NAMALWA (cell line): ENCODE data around the gene GRAMD4.
A peak's percentile ranks its signal among the peaks of the same experiment; 100 is the strongest.

ENCODE experiments used
- DNase-seq: peaks from one replicate; pipeline ENCODE4 v3.0.0-alpha.2; 2015; ENCODE audit warnings: low spot score

GRAMD4 gene

DNA sequence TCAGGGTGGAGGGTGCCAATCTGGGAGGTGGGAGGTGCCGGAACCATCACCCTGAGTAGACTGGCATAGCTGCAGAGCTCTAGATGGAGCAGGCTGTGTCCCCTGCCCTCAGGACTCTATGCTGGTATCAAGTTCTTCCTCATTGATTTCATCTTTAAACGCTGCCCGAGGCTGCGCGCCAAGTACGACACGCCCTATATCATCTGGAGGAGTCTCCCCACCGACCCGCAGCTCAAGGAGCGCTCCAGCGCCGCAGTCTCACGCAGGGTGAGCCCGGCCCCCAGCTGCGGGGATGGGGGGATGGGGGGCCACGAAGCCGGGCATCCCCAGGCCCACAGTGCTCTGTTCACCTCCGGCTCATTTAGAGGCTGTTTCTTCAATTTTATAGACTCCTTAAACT is 52.5 kb downstream of the GRAMD4 start:
- peak; percentile 34 for DNase-seq

DNA sequence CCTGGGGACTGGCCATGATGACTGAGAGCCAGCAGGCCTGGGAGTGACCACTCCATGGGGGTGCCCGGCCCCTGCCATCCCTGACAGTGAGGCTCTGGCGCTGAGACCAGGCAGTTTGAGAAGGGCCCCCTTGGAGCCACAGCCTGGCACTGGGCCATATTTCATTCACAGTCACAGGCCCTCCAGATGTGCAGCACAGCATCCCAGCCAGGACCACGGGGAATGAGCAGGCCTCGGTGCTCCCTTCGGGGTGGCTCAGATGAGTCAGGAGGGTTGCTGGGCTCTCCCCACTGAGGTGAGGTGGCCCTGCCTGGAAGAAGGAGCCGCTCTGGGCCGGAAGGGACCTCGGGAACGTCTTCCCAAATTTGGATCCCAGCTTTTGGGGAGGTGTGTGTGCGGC is 53.0 kb downstream of the GRAMD4 start:
- DNase-seq, result peak; percentile 57

DNA sequence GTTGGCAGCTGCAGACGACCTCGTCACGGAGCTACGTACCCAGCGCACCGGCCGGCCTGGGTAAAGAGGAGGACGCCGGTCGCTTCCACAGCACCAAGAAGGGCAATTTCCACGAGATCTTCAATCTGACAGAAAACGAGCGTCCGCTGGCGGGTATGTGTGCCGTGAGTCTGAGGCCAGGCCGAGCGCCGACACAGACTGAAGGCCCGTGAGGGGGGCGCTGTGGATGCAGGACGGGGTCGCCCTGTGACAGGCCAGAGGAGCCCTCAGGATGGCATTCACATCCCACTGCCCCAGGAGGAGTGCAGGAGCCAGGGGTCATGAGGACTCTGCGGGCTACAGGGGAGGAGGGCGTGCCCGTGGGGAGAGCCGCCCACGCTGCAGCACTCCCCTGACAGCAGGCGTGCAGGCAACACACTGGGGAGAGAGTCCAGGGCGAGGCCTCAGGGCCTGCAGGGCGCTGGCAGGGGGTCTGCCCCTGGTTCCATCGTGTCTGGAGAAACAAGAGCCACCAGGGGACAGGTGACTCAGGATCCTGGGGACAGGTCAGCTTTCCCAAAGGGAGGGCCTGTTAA is 53.6 kb downstream of the GRAMD4 start:
- DNase-seq, result peak; percentile 38

DNA sequence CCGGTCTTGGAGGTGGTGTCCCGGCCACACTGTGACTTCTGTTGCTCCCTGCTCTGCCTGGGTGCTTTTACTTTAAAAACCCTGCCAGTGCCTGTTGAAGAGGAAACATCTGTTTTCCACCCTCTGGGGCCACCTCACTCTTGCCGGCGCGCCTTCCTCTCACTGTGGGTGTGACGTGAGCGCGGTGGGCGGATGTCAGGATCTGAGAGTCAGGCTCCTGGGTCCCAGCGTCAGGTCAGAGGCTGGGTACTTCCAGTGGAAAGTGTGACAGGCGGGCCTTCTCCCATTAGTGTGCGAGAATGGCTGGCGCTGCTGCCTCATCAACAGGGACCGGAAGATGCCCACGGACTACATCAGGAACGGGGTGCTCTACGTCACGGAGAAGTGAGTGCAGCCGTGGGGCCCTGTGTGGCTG is 54.2 kb downstream of the GRAMD4 start:
- DNase-seq, result peak; percentile 91

DNA sequence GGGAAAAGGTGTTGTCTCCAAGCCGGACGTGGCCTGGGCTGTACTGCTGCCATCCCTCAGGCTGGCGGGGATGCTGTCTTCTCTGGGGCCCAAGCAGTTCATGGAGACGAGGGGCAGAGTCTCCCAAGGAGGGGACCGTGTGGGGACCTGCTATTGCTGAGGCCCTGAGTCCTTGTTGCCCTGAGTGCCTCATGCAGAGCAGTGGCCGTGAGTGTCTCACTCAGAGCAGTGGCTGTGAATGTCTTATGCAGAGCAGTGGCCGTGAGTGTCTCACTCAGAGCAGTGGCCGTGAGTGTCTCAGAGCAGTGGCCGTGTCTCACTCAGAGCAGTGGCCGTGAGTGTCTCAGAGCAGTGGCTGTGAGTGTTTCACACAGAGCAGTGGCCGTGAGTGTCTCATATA is 54.7 kb downstream of the GRAMD4 start:
- DNase-seq, result peak; percentile 26

DNA sequence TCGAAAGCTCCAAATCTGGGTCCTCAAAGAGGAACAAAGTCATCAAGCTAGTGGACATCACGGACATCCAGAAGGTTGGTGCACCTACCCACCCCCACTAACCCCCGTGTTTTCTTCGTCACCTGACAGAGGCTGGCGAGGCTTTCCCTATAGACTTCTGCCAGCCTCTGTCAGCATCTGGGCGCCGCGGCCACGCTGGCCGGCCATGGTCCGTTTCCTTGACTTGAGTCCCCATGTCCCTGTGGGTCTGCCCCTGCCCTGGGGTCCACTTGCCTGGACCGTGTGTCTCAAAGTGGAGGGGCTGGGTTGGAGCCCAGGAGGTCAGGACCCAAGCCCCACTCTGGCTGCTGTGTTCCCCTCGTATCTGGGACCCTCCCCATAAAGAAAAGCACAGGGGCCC is 55.3 kb downstream of the GRAMD4 start:
- no peak for DNase-seq

DNA sequence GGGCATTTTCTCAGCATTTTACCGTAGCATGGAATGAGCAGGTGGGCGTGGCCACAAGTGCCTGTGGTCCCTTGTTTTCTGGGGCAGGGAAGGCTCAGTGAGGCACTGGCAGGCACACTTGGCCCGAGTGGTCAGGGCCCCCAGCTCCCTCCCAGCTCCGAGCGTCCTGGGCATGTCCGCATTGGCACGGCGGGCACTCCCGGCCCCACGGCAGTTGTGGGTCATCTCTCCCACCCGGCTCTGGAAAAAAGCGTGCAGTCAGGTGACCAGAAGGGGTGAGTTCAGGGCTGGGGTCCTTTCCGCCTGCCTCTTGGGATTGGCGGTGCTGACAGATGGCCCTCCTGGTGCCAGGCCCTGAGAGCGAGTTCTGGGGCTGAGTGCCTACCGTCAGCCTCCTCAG is 55.8 kb downstream of the GRAMD4 start:
- DNase-seq, result no peak

DNA sequence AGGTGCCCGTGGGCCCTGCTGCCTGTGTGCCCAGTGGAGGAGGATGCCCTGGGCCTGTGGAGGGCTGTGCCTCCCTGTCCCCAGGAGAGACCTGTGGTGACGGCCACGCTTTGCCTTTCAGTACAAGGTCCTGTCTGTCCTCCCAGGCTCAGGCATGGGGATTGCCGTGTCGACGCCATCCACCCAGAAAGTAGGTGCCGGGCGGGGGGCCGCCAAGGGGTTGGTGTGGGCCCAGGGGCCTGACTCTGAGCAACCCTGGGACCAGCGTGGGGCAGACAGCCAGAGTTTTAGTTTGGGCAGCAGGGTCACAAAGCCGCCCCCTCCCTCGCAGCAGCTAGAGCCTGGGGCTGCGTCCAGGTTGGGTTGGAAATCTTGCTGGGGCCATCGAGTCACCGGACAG is 56.3 kb downstream of the GRAMD4 start:
- DNase-seq, result no peak

DNA sequence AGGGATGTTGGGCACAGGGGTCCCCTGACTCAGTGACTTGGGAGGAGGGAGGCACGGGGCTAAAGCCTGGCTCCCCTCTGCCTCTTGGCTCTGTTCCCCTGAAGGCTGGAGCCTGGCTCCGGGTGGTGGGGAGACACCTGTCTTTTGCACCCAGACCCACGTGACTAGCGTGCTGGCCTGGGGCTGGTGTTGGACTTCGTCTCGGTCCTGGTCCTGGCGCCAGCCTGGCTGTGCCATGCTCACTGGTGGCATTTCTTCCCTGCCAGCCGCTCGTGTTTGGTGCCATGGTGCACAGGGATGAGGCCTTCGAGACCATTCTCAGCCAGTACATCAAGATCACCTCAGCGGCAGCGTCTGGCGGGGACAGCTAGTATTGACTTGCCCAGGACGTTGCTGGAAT is 56.7 kb downstream of the GRAMD4 start:
- no peak for DNase-seq

DNA sequence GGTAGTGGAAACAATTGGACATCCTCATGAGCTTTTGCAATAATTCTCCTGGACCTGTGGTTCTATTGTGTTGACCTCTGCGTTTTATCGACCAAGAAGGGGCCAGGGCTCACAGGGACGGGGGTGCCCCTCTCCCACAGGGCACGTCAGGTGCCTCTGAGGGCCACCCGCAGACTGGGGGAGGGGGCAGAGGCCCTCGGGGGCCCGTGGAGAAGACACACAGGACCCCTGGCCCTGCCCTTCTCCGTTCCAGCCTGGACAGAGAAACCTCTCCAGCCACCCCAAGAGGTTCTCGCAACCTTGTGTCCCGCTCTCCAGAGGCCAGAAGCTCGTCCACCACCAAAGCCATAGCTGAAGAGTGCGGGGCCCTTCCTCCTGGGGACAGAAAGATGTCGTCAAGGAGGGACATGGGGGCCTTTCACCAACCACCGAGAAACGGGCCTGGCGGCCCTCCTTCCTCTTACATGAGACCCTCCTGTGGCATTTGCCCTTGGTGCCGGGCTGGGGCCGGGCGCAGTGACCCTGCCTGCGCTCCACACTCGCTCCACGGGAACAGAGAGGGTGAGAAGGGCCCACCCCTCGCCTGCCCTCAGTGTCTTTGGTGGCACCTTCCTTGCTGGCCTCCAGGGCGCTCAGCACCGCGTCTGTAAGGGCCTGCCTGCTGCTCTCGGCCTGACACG is 57.3 kb downstream of the GRAMD4 start:
- no peak for DNase-seq

DNA sequence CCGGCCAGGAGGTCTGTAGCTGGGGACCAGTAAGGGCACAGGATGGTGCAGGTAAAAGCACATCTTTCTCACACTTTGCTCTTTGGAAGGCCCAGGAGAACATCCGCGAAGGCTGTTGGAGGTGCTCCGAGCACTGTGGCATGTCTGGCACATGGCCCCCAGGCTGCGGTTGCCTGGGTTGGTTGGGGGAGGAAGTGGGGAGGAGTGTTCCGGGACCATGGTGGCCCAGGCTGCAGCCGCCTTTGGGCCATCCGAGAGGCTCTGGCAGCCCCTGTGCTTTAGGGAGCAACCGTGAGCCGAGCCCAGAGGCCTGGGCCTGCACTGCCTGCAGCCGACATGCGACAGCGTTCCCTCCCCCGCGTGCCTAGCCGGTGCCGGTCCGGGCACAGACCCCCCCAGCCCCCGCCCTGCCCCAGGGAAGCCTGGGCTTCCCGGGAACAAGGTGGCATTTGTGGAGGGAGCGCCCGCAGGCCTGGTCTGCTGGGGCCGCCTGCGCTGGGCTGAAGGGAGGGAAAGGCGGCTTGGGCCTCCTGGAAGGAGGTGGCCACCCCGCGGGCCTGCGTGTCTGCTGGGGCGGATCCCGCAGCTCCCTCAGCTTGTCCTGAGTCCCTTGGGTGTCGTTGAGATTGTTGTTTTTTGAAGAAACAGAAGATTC is 57.9 kb downstream of the GRAMD4 start:
- no peak for DNase-seq

DNA sequence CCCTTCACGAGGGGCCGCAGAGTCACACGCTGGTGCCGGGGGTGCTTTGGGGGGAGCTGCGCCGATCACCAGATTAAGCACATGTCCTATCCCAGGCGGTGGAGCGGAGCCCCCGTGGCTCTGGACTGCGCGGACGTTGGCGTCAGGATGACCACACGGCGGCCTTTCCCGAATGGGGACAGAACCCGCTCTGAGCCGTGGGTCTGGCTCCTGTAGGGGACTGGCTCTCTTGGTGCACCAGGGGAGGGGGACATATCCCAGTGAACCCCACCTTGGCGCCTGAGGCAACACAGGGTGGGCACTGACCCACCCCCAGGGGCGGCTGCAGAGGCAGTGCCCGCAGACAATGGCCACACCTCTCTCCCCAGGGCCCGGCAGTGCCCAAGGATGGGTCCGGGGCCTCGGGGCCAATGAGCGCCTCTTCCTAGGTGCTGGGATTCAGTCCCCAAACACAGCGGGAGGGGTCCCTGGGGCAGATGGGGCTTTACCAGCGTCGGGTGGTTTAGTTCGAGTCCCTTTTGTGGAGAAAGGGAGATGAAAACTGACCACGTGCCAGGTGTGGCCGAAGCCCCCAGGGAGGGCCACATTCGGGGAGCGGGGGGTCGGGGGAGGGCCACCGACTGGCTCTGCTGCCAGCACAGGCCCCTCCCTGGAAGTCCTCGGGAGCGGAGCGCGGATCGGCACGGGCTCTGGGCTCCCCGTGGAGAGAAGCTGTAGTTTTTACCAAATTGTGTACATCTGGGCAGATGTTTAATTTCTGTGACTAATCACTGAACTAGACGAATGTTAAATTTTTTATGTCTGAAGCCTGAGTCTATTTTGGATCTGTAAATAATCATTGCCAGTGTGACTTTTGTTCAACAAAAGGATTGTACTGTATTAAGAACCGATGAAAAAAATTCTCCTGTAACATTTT is 58.9 kb downstream of the GRAMD4 start:
- DNase-seq, result no peak

DNA sequence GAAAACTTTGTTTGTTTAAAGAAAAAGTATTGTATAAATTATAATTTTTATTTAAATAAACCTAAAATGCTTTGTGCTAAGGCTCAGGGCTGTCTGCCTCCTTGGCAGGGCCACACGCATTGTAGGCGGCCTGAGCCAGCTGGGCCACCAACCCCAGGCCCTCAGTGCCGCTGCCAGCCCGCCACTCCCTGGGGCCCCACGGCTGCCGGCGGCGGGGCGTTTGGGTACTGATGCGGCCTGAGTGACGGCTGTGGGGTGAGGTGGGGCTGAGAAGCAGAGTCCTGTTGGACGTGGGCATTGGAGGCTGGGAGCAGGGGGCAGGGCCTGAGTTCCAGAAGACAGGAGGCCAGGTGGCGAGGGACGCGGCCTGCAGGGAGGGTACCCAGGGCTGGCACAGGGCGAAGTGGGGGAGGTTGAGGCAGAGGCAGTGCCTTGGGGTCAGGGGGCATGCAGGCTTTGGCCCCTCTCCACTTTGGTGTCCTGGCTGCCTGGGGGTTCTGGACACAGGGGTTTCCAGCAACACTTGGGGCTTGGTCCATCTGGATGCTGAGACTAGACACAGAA is 59.6 kb downstream of the GRAMD4 start:
- DNase-seq, result no peak

DNA sequence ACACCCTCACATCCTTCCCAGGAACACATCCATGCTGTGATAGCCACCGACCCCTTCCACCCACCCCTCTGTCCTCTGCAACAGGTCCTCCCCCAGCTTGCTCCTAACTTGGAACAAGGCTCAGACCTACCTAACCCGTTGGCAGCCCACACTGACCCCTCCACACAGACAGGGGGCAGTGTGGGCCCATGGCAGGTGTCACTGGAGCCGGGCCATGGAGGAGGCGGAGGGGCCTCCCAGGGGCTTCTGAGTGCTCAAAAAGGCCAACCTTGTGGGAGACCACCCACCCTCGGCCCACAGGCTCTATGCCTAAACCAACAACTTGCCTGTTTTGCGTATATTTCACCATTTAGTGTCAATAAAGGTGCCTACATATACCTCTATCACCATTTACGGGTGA is 60.8 kb downstream of the GRAMD4 start:
- DNase-seq, result peak; percentile 70

DNA sequence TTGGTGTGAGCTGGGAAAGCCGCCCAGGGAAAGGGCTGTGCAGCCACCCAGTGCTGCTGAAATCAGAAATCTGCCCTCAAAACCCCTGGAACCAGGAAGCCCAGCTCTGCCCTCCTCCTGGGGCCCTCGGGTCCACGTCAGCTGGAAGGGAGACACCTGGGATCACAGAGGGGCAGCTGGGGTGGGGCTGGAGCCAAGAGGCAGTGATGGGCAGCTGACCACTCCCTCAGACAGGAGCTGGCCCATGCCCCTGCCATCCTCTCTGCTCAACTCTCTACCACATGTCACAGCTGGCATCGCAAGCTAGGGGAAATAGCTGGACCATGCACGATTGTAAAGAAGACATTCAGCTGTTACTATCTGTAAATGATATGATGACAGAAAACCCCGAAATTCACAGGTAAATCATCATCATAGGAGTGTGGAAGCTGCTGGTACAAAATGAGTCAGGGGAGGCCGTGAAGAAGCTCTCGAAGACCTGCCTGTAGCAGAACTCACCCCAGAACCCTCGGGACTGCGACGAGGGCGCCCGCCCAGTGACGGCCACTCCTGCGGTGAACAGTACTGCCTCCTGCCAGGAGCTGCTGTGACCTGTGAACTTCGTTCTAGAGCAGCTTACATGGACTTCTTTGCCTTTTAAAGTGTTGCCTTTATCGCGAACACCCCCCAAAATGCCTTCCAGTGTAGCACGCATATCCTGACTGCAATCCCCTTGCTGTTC is 62.0 kb downstream of the GRAMD4 start:
- DNase-seq, result no peak

DNA sequence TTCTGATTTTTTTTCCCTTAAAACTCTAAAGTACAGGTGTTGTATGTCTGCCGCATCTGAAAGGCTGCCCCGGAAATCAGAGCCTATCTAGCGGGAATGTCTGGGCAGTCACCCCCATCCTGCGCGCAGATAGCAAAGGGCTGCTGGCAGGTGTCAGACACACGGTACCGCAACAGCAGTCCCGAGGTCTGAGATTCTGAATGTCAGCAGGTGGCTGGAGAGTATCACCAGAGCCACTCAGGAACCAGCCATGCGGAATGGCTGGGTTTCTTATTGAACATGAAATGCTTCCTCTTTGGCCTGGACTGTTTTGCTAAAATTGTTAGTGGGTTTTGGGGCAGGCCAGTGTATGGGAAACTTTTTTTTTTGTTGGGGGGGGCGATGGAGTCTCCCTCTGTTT is 64.5 kb downstream of the GRAMD4 start:
- DNase-seq, result peak; percentile 95

DNA sequence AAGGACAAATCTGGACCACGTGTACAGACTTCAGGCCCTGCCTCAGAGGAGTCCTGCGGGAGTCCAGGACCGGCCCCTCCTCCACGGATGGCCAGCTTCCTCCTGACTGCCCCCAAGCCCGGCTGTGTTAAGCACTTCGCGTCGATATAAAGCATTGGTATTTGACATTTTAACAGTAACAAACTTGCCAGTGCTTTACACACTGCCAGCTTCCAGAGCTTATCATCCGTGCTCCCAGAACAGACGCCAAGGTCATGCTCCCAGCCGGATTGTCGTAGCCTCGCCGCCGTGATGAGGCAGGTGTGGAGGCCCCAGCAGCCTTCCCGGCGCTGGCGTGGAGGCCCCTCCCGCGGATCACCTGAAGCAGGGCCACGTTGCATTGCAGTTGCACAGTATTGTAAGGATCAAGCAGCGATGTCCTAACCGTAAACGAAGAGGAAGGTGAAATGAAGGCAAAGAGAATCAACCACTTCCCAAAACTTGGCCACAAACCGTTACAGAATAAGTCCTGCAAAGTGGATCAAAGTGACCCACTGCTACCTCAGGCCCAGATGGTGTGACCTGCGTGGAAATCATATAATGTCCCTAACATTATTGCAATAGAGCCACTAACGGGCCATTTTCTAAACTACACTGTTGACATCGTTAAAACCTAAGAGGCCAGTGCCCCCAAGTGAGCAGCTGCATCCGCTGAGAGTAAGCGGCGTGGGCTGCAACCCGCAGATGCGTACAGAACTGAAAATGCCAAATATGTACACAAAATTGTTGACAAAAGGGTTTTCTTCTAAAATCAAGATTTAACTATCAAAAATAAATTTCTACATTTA is 66.2 kb downstream of the GRAMD4 start:
- DNase-seq, result no peak

DNA sequence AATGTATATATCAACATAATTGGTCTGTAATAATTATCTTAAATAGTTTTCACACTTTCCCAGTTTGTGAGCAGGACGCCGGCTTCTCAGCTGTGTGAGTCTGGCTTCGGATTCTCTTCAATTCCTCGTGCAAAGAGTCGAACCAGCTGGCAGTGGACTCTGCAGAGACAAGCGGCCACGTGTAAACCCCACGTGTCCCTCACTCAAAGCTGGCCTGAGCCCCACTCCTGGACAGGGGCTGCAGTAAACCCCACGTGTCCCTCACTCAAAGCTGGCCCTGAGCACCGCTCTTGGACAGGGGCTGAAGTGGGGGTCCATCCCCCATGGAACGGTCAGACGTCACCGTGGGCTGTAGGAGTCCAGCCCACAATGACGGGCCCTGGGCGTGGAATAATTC is 66.9 kb downstream of the GRAMD4 start:
- no peak for DNase-seq

DNA sequence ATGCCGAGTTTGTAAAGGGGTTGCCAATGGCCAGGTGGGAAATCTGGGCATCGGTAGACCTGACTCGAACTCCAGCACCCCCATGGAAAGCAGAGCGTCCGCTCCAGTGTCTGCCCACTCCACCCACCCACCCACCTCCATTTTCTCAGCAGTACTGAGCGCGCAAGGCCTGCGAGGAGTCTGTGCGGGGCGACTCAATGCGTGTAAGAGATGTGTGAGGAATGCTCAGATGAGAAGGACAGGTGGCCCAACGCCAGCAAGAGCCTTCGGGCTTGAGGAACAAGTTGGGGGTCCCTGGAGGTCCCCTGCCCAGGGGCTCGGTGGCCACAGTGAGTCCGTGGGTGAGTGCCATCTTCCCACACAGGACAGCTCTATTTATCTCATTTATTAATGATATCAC is 67.3 kb downstream of the GRAMD4 start:
- DNase-seq, result no peak

DNA sequence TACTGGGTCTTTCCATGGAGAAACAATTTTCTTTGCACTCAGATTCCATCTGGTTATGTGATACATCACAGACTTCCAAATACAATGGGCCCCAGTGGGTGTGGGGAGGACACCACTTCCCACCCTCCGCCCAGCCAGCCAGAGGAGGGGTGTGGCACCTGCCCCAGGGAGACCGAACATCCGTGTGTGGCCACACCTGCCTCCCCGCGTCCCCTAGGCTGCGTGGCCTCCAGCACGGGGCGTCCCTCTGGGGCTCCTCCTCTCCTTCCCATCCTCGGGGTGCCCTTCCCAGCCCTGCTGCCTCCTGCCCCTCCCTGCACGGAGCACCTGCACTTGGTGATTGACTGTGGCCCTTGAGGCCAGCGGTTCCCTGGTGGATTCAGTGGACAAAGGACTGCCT is 68.8 kb downstream of the GRAMD4 start:
- no peak for DNase-seq

DNA sequence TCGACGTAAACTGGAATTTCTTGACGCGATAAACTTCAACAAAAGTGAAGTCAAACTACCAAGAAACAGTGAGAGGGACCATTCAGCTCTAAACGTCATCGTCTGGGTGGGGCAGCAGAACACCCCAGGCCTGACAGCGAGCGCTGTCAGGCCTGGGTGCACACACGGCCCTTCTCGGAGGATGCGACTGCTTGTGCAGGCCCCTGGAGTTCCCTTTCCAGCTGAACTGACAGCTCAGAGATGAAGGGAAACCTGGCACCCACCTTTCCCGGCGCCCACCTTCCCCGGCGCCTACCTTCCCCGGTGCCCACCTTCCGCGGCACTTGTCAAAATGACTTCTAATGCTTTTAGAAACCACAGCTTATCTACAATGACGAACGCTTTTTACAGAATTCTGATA is 70.0 kb downstream of the GRAMD4 start:
- no peak for DNase-seq
